Endometrial microvascular endothelial cells (primary cell): ENCODE results near the gene TWIST2. TPM values are rescaled to one million over a fixed set of nuclear protein-coding genes. Genes with fewer than 3 reads are reported as not detected.

Experiments
- in situ Hi-C: cut with HindIII; loops from 2 replicates; pipeline ENCODE4 v1.10.0; 2017; ENCODE audit warnings: low sequenced_read_pairs, low pct_unique_long_range_greater_than_20kb; ENCODE audit errors: inconsistent ontology term
- total RNA-seq: library from RNA; depleted of rRNA; stranded (reverse); fragments of >200 nt; gene quantifications from one replicate; pipeline ENCODE4 v1.2.3, GENCODE V29; 2015; ENCODE audit errors: inconsistent ontology term

The TWIST2 gene
- total RNA-seq, 1 donor from 2014 or later, result 1.1 TPM

DNA sequence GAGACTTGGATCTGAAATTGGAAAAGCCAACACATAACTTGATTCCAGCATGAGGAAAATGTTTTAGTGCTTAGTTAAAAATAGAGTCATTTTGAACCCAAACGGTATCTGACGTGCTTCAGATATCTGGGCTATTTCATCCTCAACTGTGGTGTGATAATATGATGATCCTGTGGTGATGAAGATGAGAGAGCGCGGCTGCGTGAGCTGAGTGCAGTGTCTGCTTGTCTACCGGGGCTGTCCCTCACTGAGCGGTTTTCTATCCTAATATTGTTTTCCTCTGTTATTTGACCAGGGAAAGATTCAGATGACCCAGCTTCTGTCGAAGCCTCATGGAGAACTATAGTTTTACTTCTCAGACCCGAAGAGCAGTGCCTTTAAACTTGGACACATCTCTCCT, 5.8 kb downstream of the TWIST2 start:
- in situ Hi-C loops, result no loop called here

DNA sequence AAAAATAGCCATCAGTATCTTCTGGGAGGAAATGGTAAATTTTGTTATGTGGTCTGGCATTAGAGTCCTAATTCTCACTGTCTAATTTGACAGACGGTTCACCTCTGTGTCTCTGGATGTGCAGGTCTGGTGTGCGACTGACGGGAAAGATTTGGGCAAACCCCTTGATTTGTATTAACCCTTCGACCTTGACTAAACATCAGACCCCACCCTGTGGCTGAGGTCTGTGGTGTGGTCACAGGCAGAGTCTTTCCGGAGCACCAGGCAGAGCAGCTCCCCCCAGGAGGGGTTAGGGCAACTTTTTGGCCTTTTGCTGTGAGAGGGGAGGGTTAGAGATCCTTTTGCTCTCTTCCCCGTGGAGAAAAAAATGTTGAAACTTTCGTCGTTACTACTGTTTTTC, 6.4 kb downstream of the TWIST2 start:
- in situ Hi-C loops, result no loop called here

DNA sequence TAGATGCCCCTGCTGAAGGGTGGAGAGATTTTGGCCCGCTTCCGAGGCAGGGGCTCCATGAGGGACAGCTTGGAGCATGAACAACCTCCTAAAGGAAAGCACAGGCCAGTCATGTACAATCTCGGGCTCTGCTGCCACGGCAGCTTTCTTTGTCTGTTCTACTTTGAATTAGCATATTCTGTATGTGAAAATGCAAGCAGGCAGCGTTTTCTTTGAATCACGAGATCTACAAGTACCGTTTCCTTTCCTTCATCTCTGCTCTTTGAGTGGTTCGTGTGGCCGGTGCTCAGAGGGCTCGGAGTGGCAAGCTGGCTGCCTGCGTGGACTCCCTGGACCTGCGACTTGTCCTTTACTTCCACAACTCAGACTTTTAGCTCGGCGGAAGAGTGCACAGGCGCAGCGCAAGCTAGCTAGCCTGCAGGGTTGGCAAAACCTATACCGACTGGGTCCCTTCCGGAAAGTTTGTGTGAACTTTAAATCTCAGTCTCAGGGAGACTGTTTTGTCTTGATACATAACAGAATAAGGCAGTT, 6.9 kb downstream of the TWIST2 start:
- in situ Hi-C loops, result no loop called here

DNA sequence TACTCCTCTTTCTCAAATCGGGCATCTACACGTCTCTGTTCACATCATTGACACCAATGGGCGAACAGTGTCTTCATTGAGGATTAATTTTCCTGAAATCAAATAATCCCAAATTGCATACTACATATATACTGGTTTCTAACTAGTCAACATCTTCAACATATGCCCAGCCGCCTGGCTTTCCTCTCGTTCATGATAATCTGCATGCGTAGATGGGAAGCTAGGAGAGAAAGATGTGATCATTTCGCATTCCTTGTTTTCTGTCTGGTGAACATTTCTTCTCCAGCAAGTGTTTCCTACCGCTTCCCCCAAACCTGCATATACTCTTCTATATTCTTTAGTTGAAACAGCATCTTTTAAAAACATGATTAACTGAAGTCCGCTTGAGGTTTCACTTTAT, 7.4 kb downstream of the TWIST2 start:
- in situ Hi-C loops, result no loop called here

DNA sequence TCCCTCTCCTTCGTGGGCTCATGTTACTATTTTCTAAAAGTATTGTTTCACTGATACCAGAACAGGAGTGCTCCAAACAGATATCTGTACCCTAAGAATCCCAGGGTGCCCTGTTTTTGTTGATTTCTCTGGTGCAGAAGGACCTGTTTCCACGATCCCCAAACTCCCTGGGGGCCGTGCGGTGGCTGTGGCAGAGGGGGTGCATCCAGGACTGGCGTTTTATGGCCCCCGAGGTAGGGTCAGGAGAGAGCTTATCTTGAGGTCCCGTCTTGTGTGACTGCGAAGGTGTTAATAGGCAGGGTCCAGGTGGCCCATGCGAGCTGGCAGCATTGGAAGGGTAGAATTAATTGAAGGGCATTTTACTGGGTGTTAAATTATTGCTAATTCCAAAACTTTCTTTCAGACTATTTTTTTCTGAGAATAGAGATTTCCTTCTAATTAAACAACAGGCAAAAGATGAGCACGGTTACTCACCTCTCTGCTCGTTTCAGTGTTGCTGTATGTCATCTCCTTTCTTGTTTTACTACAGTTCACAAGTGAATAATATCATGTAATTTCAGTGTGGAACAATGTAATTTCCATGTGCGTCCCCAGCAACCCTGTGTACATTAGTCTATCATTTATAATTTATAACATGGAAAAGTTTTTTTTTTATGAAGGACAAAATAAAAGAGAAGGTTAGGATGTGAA, 8.2 kb downstream of the TWIST2 start:
- in situ Hi-C loops, result no loop called here

DNA sequence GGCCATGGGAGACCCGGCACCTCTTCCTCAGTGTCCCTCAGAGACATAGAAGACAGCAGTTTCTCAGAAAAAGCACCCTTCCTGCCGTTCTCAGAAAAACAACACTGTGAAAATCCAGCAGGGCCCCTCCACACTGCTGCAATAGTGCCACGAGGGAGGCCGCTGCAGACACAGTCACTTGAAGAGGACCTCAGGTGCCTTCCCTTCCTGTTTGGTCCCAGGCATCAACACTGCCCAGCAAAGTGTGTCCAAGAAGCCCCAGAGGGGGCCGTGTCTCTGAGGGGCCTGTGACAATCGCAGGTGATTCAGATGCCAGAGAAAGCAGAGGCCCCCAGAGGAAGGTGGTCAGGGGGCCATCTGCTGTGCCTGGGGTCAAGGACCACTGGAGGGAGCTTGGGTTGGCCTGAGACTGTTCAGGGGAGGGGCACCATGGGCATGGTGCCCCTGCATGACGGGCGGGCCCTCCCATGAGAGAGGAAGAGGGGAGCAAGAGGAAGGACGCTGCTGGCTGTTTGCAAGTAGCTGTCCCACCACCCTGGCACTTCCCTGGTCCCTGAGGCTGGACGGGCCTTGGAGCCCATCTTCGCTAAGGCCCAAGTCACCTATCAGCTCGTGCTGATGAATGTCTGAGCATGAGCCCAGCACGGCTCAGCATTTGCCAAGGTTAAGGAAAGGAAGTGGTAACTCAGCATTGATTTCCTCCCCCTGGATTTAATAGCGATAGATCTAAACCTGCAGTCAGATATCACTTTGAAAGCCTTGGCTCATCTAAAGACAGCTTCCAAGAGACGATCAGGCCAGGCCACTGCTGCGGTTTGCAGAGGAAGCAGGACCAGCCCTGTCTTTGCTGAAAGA, 9.1 kb downstream of the TWIST2 start:
- in situ Hi-C loops, result no loop called here

DNA sequence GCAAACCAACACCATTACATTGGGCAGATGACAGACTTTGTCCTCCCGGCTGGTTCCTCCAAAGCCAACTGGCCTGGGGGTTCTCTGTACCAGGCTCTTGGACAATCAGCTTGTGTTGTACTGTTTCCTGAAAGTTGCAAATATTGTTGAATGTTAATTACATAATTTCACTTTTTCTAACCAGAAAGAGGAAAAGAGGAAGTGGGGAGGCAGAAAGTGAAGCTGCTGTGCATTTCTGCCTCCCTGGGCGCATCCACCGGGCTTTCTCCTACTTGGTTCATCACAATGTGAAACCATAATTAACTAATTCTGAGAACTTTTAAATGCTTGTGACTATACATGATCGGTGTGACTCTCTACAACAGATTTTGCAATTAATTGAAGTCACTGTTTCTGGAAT, 10.1 kb downstream of the TWIST2 start:
- in situ Hi-C loops, result no loop called here

DNA sequence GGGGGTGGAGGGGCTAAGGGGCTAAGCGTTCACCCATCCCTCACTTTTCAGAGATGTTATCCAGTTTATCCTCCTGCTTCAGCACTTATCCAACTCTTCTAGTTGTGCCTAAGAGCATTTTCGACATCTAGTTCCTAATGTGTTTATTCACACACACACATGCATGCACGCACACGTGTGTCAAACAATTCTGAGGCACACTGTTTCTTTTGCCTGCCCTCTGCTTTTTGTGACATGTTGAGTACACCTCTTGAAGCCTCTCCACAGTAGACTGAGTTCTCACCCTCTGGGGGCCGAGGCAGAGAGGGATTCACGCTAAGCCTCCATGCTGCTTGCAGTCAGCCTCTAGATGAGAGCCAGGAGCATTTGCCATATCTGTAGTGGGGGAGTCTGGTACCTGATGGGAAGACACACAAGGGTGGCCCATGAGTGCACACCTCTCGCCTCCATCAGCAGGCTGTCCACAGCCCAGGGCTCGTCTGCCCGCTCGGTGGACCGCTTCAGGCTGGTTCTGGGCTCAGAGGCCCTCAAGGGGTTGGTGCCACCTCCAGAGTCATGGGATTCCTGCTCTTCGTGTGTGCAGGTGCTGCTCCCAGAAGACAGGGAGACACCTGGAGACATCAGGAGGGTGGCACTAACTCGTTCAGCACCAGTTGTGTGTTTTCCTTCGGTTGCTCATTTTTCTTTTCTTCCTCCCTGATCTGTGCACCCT, 11.9 kb downstream of the TWIST2 start:
- in situ Hi-C loops, result no loop called here

DNA sequence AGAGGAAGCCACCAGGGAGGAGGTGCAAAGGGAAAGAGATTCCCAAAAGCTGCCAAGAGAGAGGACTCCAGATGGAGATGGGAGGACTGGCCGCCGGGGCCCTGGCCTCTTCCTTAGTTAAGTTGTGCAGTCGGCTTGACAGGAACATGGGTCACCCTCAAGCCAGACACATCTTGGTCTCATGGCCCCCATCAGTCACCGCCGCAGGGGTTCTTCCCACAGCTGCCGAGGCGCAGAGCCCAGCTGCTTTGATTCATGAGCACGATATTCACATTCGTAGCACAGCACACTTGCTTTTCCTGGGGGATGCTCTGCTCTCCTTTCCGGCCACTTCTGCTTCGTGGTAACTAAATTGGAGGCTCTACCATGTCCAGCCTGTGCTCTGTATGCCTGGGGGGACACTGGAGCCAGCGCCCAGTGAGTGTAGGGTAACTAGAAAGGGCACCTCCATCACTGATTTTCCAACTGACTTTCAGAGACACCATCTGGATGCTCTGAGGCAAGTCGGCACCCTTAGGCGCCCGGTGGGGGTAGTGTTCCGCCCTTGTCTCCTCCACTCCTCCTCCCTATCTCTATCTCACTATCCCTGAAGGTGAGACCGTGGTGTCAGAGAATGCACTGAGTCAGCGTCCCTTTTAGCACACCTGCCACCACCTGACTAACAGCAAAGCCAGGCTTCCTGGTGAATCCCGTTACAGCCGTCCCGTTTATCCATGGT, 13.3 kb downstream of the TWIST2 start:
- in situ Hi-C loops, result no loop called here

DNA sequence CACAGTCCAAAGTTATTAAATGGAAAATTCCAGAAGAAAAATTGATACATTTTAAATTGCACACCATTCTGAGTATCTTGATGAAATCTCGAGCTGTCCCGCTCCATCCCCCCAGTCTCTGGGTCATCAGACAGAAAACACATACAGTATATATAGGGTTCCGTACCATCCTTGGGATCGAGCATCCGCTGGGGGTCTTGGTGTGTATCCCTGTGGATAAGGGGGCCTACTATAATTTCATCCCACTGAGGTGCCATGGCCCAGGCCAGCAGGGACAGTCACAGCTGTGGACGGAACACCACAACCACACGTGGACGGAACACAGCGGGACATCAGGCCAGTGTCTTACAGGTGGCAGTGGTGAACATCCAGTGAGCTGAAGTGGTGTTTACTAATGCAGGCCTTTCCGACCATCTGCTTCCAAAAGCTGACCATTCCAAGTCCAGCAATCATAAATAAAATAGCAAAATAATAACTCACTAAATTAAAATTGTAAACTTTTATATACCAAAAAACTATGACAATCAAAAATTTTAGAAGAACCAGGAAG, 14.0 kb downstream of the TWIST2 start:
- in situ Hi-C loops, result no loop called here

DNA sequence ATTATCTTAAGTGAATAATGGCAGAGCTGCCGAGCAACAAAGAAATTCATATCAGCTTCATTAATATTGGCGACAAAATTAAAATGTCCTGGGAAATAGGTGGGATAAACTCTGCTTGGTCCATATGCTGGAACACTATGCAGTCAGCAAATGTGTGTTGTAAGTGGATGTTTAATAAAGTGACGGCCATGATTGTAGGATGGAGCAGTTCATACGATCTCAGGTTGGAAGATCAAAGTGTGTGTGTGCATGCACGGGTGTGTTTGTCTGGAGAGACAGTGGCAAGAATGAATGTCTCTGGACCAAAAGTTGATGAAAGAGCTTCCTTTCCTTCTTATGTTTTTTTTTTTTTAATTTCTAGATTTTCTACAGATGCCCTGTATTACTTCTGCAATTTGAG, 14.8 kb downstream of the TWIST2 start:
- in situ Hi-C loops, result no loop called here

DNA sequence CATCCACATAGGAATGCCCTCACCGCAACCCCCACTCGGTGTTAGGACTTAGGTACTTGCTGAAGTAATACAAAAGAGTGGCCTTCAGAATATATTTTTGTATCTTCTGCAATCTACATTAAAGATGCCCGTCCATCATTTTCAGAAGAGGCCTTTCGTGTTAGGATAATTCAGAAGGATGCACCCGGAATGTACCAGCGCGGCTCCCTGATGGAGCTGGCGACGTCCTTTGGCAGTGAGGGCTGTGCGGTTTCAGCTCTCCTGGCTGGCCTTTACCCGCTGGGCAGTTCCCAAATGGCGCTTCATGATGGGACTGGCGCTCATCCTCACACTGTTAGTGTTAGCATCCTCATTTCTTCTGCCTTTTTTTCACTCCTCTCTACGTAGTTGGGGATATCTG, 15.3 kb downstream of the TWIST2 start:
- in situ Hi-C loops, result no loop called here

DNA sequence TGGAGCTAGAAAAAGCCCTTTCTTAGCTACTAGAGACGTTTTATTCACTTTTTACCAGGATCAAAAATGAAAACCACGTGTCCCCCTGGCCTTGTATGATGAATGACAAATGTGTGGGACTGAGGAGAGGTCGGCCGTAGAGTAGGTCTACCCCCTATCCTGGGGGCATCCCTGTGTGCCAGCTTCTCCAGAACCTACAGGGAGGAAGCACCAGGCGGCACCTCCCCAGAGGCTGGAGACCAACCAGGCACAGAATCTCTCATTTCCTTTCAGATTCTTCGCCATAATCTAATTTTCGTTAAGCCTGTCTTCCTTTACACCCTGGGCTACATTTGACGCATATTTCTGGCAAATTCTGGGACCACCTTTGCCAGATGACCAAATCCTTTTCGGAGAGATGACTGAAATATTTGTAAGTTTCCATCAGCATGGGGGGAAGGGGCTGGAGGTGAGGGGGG, 15.9 kb downstream of the TWIST2 start:
- in situ Hi-C loops, result no loop called here

DNA sequence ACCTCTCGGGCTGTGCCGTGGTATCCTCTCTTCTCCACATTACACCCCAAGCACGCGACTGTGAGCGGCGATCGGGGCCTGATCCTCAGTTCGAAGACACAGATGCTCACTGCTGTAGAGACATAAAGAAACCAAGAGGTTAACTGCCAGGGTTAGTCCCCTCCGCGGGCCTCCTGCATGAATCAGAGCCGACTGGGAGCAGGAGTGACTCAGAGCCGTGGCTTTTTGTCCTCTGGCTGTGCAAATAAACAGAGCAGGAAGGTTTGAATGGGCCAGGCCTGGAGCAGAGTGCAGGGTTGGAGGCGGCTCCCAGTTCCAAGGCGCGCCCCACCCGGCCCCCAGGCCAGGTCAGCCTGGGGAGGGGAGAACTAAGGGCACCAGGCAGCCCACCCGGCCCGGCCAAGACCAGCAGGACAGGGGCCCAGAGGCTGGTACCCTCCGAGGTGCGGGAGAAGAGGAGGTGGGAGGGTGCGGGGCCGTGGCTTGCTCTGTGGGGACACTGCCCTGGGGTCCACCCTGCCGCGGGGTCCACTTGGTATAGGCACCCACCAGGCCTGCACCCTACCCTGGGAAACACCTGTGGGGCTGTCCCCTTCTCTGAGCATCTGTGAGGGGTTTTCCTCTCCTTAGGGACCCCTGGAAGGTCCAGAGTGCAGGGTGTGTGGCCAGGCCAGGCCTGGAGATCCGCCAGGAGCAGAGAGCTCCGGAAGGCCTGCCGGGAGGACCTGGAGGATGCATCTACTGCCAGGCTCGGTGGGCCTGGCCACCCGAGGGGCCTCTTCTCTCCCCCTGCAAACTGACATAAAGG, 16.5 kb downstream of the TWIST2 start:
- in situ Hi-C loops, result no loop called here

DNA sequence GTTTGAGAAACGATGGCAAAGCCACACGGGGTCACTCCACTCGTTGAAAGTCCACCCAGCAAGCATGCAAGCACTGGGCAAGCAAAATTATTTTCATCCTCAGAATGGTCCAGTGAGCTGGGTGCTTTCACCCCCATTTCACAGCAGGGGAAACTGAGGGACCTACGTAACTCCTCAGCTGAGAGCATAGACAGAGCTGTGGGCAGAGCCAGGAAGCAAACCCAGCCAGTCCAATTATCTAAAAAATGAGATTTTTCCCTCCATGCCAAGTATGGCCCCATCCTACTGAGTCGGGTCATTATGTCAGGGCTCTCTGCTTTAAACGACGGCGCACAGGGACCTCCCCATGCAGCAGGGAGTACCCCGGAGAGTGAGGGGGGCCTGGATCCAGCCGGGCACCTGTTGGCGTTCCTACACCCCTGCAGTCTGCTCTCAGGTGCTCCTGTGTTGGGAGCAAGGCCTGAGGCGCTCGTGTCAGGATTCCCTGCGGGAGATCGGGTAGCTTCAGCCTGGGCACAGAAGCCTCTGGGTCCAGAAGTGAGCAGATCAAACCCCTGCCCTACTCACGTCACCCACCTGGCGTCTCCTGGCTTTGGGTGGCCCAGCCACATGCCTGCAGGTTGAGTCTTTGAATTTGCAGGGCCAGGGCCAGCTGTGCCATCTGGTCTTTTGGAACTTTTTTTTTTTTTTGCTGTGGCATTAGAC, 17.3 kb downstream of the TWIST2 start:
- in situ Hi-C loops, result no loop called here

DNA sequence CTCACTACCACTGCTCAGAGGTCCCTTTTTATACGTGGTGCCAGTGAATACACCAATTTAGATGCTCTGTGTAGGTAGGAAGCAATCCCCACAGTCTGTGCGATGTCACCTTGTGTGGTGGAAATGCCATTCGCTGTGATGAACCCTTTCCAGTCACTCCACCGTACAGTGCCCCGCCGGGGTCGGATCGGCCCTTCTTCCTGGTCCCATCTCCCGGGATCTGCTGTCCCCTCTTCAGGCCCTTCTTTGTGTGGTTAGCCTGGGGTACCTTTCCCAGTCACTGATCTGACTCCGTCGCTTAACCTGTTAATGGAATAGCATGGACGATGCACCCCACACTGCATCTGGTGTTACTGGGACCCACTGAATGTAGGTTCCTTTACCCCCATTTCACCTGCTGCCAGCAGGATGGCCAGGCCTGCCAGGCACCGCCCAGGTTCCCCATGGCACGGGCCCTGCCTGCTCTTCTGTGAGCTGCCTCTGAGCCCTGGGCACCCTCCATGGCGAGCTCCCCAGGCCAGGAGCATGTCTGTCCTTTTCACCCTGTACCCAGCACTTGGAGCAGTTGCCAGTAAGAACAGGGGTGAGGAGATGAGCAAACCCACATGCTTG, 18.0 kb downstream of the TWIST2 start:
- in situ Hi-C loops, result no loop called here
